HG02678 (cell line): ENCODE measurements around the gene LCT.
"Not testable (repeated sequence)": the region's sequence is repeated elsewhere in the genome, so short reads cannot be mapped to it uniquely, and the experiment has no call there.

Source experiments
- ATAC-seq: cut with Tn5 transposase; IDR thresholded peaks from one replicate; pipeline ENCODE4 v1.9.1; 2021; ENCODE audit warnings: mild to moderate bottlenecking, moderate library complexity; ENCODE audit not compliant: unreplicated experiment

The LCT gene

DNA sequence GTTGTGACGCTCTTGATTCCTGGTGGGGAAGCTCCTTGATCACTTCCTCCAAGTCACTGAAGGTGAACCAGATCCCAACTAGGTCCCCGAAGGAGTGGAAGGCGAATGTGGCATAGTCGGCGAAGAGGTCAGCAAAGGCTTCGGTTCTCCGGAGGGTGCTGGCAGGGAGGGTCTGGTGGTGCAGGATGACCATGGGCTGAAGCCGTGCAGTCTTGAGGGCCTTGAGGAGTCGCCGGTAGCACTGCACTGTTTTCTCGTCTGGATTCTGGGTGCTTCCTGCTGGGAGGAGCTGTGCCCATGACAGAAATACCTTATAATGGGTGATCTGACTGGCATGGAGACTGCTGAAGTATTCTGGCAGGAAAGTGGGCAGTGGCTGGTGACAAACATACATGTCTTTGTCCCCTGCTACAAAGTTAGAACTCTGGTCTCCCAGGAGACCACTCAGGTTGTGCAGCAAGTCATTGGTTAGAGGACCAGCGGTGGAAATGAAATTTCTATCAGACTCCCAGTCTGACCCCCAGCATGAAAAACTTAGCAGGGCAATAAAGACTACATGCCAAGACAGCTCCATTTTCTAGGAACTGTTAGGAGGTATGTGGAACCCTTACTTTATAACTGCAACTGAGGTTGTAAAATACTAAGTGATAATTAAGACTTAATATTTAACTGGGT is at the start of gene LCT:
Gene LCT (minus strand): TSS at position 589 of the 675 bp plus-strand sequence. CDS start 15 bp downstream, at position 574.
- no peak for ATAC-seq

DNA sequence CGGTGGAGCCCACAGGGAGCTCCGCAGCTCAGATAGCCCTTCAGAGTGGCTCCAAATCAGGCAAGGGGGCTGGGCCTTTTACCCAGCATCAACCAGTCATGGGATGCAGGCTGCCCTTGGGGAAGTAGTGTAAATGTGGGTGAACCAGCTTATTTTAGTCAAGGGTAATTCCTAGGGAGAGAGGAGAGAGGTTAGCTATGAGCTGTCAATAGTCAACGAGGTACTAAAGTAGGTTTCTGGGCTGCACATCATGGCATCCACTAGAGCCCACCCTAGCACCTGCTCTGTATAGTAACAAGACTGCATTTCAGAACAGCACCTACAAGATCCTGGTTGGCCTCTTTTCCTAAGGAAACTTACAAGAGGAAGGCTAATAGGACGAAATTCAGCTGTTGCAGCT is 48.7 kb upstream of the LCT start:
- no peak for ATAC-seq

DNA sequence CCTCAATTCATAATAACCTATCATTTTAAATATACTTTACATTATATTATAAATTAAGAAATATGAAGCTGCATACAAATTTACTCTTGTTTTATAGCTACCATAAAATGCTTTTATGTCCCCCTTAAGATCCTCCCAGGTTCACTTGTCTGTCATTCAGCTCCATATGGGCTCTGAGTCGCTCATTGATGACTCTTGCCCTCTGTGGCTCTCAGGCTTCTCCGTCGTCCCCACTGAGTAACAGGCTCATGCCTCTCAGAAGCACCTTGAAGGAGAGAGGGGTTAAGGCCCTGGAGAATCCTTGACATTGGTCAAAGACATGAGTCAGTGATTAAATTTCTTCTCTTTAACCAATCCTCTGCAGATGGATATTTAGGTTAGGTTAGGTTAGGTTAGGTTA is 45.4 kb upstream of the LCT start:
- no peak for ATAC-seq

DNA sequence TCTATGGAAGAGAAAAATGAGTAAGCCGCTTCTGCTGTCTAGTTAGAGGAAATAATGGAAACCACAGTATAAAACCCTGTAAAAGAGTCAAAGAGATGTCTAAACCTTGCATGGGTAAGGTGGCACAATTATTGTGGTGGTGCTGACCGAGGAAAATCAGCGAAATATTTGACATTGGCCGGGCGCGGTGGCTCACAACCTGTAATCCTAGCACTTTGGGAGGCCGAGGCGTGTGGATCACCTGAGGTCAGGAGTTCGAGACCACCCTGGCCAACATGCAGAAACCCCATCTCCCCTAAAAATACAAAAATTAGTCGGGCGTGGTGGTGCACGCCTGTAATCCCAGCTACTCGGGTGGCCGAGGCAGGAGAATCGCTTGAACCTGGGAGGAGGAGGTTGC is 39.8 kb upstream of the LCT start:
- not testable (repeated sequence) for ATAC-seq

DNA sequence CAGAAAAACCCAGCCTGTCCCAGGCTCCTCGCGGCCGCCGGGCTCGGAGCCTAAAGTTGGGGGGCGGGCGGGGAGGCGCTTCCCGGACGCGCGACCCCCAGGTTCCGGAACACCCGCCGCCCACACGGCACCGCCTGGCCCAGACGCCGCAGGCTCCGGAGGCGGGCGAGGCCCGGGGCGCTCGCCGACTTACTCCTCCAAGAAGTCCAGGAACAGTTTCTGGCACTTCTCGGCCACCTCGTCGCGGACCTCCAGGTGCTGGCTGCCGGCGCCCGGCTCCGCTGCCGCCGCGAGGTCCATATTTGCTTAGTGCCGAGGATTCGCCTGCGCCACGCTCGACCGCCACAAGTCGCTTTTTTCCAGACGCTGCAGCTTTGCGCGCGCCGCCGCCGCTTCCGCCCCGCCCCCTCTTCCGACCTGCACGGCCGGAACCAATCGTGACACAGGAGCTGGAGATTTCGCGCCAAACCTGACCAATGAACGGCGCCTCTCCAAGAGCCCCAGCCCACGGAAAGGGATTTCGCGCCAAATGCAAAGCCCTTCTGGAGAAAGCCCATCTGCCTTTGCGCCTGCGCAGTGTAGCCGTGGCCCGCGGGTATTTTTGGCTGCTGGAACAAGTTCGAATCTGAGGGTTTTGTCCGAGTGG is 39.2 kb upstream of the LCT start, which contains the start of gene MCM6:
Gene MCM6 (minus strand): TSS at position 378 of the 646 bp plus-strand sequence. CDS start 78 bp downstream, at position 300.
- ATAC-seq = peak; percentile 93

DNA sequence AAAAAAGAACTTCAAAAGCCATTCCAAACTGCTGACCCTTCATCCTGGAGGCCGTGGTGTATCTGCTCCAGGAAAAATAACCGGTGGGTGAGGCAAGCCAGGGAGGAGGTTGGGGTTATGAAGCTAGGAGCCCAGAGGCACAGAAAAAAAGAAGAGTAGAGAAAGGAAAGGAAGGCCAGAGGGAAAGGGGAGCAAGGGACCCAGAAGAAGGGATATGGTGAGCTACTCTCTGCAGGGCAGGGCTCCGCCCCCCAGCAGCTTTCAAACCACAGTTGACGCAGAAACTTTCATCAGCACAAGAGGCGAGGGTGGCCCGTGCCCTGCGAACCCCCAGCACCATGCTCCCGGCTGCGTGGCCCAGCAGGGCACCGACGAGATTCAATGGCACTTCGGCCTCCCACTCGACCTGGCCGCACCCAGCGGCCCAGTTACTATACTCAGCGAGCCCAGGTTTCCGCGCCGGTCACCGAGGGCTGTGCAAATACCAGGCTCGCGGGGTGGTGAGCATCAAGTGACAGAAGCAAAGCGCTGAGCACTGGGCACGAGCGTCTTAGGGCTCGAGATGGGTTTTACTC is 38.6 kb upstream of the LCT start:
- peak; percentile 59 for ATAC-seq

DNA sequence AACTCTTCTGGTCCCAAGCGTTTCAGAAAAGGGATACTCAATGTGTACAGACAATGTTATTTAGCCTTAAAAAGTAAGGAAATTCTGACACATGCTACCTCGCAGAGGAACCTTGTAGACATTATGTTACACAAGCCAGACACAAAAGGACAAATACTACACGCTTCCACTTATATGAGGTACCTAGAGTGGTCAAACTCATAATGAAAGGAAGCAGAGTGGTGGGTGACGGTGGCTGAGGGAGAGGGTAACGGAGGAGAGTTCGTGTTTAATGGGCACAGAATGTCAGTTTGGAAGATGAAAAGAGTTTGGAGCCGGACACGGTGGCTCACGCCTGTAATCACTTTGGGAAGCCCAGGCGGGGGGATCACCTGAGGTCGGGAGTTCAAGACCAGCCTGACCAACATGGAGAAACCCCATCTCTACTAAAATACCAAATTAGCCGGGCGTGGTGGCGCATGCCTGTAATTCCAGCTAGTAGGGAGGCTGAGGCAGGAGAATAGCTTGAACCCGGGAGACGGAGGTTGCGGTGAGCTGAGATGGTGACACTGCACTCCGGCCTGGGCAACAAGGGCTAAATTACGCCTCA is 37.9 kb upstream of the LCT start:
- ATAC-seq = no peak

DNA sequence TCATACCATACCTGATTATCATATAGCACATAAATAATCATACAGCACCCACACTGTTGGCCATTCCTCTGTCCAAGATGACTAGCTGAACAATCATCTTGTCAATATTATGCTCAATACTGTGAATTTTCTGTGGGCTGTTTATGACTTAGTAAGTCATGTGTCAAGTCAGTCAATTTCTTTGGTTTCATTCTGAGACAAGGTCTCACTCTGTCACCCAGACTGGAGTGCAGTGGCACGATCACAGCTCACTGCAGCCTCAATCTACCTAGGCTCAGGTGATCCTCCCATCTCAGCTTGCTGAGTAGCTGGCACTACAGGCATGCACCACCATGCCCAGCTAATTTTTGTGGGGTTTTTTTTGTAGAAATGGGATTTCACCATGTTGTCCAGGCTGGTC is 33.6 kb upstream of the LCT start:
- no peak for ATAC-seq

DNA sequence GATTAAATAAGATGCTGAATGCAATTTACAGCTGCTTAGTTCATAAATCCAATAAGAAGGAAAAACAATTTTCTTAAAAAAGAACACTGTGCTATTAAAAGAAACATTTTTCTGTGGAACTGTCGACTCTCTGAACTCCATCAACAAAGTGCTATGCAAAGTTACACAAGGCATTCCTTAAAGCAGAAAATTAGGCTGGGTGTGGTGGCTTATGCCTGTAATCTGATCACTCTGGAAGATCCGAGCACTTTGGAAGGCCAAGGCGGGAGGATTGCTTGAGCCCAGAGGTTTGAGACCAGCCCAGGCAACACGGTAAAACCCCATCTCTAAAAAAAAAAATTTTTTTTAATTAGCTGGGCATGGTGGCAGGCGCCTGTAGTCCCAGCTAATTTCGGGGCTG is 26.2 kb upstream of the LCT start:
- no peak for ATAC-seq

DNA sequence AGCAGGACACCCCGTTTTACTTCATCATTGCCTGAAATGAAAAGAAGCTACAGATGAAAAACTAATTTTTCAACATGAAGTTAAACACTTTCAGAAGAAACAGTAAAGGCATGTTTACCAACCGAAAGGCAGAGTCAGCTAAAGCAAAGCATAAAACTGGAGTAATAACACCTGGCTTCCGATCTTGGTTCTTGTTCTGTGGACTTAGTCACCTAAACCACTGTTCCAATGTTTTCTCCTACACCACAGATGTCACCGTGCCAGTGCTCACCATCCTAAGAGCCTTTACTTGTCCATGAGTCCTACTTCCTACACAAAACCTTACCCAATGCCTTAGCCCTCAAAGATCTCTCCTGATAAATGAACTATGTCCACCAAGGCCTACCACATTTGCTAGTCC is 25.7 kb upstream of the LCT start:
- ATAC-seq = no peak

DNA sequence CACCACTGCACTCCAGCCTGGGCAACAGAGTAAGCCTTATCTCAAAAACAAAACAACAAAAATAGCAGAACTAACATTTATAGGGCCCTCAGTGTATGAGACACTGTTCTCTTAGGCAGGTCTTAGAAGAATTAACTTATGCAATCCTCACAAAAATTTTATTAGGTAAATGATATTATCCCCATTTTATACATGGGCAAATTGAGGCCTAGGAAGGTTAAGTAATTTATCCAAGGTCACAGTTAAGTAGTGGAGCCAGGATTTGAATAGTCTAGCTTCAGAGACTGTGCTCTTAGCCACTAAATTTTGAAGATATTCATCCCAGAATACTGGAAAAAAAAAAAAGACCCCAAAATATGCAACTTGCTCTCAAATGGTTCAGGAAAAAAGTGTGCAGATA is 16.4 kb upstream of the LCT start:
- ATAC-seq = no peak

DNA sequence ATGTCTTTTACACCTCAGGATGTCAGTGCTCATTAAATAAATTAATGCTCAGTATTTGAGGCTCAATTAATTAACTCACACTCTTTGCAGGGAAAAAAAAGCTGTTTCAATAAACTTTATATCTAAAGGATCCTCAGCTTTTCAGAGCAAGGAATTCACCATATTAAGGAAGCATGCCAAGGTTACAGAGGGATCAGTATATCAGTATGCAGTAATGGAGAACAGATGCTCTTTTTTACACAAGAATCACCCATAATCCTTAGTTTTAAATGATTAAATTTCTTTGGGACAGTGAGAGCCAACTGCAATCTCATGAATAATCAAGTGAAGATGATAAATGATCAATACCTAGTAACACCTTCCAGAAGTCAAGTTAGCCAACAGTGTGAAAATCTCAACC is 14.9 kb upstream of the LCT start:
- ATAC-seq = no peak

DNA sequence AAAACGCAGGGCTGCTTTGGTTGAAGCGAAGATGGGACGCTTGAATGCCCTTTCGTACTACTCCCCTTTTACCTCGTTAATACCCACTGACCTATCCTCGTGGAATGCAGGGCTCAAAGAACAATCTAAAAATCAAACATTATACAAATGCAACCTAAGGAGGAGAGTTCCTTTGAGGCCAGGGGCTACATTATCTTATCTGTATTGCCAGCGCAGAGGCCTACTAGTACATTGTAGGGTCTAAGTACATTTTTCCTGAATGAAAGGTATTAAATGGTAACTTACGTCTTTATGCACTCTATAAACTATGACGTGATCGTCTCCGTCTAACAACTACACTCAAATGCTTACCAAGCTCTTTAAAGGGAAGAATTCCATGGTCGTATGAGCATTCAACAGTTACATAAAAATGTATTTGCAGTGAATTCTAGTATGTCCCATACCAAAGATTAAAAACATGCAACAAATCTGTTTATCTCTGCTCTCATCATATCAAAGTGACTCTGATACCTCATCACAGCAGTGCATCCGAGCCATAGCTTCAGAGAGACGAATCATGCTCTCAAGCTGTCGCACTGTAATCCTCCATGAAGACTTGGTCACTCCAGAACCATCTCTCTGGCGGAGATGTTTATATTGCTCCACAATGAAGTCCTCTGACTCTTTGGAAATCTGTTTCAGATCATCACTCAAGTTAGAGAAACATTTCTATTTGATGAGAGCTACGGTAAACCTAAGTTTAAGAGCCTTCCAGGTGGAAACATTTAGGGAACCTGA is 14.1 kb upstream of the LCT start:
- no peak for ATAC-seq

DNA sequence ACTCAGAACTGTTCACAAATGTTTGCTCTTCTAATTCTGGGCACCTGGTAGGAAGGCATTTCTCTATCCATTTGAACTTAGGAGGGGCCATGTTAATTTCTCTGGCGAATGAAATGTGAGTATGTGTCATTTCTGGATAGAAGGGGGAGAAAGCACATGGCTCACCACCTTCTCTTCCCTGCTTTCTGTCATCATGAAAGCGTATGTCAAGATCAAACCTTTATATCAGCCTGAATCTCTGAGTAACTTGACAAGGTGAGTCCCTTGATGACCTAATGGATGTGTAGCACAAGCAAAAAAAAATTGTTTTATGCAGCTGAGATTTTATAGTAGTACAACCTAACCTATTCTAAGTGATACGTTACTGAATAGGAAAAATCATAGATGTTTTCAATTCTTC is 12.1 kb upstream of the LCT start:
- no peak for ATAC-seq

DNA sequence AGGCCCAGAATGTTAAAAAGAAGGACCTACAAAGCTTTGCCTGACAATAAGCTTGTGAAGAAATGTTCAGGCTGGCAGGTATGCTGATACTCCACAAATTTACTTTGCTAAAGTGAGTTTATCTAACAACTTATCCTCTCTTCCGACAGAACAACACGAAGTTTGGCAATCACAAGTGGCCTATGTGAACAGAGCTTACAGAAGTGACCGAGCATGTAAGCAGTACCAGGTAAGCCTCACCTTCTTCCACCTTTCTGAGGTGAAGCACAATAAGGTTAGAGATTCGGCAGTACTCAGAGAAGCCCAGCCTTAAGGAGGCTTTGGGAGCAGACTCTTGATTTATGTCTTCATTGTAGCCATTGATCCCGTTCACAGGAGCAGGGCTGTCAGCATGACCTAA is 9.0 kb upstream of the LCT start:
- ATAC-seq = no peak

DNA sequence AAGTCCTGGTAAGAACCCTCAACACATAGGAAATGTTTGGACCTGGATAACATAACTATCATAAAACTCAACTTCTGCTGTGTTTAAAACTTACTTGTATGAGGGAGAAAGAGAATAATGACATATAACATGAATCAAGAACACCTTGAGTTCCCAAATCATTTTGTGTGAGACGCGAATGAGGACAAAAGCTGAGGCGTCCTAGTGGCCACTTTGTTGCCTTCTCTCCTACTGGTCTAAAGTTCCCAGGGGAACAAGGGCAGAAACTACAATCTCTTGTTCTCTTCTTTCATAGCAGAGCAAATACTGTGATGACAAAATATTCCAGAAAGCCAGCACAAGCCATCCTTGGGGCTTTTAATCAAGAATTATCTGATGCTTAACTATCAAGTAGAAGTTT is 8.3 kb upstream of the LCT start:
- ATAC-seq = no peak

DNA sequence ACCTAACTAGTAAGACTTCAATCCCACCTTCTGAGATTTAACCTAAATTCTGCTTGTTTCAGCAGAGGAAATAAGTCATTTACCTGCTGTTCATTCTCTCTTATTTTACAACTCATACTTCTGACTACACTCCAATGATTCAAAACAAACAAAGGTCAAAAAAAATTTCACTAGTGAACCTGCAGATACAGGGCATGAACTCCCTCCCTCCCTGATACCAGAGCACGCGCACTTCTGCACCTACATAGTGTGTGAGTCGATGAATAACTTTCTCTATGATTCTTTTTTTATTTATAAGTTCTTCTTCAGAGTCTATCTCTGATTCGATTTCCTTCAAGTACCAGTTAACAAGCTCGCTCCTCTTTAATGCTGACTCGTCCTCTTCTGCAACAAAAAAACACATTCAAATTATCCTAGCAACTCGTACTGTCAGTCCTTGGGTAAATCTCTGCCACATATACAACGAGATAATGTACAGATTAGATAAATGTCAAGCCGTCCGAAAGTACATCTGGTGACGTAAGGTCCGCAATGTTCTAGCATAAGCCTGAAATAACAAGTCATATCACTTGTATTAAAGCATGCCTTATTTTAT is 7.4 kb upstream of the LCT start:
- ATAC-seq = no peak

DNA sequence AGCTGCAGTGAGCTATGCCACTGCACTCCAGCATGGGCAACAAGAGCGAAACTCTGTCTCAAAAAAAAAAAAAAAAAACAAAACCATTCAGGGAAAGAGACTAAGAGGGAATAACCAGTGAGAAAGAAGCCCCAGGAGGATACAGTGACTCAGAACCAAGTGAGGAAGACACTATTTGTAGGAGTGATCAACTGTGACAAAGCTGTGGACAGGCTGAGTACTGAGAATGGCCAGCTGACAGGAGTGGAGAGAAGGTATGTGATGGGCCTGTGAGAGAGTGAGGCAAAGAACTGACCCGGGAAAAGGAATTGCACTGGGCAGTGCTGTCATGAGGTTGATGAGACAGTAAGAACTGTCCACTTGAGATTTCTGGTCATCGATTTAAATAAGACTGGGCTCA is 6.7 kb upstream of the LCT start:
- no peak for ATAC-seq

DNA sequence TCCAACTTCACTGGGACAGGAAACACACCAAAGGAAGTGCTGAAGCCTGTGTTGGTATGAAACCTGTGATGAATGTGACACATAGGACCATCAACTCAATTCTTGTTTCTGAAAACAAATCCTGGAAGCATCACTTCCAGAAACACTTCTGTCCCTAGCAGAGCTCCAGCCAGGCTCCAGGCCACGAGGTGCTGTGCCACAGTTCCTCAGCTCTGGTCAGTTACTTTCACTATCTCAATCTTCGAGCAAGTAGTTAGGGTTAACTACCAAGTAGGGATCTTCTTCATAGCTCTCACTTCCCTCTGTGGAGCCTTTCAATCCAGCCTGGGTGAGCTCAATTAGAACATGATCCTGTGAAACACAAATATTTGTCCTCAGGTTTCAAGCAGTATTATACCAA is 3.6 kb upstream of the LCT start:
- ATAC-seq = no peak

DNA sequence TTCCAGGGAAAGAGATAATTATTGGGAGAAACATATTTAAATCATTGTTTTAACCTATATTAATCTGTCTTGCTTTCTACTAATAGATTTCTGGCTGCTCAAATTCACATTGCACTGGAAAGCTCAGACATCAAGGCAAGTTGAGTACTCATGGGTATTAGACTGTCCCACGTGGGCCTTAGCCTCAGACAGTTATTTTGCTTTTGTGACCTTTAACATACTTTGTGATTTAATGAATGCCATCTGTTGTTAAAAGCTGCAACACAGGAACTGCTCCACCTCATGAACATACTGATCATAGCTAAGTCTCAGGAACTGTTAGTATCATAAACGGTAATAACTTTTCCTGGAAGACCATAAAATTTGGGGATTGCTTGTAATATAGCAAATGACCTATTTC is 2.7 kb upstream of the LCT start:
- no peak for ATAC-seq

DNA sequence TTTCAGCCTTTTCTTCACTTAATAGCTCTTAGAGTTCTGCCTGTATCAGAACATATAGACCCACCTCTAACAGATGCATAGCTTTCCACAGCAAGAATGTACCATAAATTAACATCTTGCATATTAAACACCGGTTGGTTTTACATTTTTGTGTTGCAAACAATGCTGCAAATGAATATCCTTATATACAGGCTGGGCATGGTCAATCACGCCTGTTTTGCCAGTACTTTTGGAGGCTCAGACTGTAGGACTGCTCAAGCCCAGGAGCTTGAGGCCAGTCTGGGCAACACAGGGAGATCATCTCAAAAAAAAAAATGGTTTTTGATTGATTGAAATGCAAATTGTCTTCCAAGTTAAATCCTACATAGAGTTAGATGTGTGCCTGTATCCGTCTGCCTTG is 1.5 kb upstream of the LCT start:
- no peak for ATAC-seq
